GM18861 (cell line): ENCODE measurements around the gene LSR.

Source experiments
- ATAC-seq: cut with Tn5 transposase; IDR thresholded peaks from one replicate; pipeline ENCODE4 v1.9.1; 2021; ENCODE audit not compliant: unreplicated experiment

Gene LSR

GRCh38 chr19:35265900-35266519 lies 17.2 kb downstream of the LSR start:
- no peak for ATAC-seq

- ATAC-seq, result no peak
Measured at GRCh38 chr19:35266520-35267352, 17.9 kb downstream of the LSR start.

DNA sequence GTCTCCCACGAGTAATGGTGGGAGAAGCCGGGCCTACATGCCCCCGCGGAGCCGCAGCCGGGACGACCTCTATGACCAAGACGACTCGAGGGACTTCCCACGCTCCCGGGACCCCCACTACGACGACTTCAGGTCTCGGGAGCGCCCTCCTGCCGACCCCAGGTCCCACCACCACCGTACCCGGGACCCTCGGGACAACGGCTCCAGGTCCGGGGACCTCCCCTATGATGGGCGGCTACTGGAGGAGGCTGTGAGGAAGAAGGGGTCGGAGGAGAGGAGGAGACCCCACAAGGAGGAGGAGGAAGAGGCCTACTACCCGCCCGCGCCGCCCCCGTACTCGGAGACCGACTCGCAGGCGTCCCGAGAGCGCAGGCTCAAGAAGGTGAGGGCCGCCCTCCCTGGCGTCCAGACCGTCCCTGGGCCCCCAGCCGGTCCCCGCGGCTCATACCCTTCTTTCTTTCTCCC lies 18.6 kb downstream of the LSR start:
- ATAC-seq, result no peak

- peak; percentile 30 for ATAC-seq
Measured at GRCh38 chr19:35267818-35268535, 19.2 kb downstream of the LSR start.

DNA sequence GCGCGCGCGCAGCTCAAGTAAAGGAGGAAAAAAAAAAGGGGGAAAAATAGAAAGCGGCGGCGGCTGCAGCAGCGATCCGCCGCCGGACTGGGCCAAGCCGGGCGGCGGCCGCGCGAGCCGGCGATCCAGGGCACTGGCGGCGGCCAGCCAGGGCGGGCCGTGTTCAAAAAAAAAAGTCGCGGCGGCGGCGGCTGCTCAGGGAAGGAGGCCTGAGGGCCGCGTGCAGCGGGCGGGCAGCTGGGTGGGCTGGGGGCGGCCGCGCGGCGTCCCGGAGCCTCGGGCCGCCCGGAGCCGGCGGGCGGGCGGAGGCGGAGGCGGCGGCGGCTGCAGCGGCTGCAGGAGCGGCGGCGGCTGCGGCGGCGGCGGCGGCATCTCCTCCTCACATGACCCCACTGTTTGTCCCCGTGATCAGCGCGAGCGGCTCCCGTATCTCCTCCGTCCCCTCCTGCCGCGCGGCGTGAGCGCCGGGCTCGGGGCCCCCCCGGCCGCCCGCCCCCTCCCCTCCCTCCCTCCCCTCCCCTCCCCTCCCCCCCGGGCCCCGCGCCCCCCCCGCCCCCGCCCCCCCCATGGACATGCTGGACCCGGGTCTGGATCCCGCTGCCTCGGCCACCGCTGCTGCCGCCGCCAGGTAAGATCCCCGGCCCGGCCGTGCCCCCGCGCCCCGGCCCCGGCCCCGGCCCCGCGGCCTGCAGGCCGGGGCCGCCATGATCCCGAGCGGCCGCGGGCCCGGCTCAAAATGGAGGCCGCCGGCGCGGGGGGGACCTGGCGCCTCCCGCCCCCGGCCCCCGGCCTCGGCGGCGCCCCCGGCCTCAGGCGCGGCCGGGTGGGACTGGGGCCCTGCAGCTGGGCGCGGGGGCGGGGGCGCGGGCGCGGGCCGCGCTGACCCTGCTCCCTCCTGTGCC lies 20.0 kb downstream of the LSR start, which contains the start of gene USF2:
USF2 (plus strand) TSS at position 427 of the 902 bp plus-strand sequence; CDS start at position 567, 140 bp downstream.
- ATAC-seq, result peak; percentile 15

- peak; percentile 48 for ATAC-seq
Measured at GRCh38 chr19:35269438-35270117, 20.8 kb downstream of the LSR start.

GRCh38 chr19:35270381-35270811 lies 21.6 kb downstream of the LSR start:
- ATAC-seq, result no peak

DNA sequence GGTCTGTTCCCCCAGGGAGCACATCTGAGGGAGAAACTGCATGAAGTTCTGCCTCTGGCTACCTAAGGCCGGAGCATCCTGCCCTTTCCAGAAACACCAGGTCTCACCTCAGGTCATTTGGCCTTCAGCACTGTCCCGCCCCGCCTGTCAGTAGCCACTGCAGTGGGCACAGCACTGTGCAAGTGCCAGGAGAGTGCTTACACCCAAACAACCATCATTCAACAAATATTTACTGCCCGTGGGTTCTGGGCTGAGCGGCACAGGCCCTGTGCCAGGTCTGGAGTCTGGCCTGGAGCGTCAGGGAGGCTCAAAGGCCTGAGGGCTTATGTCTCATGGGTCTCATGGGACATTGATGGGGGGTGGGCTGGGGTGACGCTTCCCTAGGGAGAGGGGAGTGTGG lies 22.7 kb downstream of the LSR start:
- ATAC-seq, result no peak

DNA sequence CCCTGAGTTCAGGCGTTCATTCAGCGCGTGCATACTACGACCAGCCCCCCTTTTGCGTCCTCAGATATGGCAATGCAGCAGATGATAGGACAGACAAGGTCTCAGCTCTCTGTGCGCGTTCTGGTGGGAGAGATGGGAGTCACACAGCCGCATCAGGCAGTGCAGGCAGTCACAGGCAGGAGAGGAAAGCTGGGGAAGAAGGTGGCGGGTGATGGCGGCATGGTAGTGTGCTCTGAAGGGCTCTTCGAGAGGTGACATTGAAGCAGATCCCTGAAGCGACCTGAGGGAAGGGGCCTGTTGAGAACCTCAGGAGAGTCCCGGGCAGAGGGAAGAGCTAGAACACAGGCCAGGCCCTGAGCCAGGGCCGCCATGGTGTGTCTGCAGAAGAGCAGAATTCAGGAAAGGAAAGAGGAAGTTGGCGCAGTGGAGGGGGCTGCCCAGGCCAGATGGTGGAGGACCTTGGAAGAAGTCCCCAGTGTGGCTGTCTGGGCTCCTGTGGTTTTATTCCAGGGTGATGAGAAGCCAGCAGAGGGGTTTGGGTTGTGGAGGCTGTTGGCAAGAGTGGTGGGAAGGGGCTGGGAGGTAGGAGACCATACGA lies 23.4 kb downstream of the LSR start:
- no peak for ATAC-seq

DNA sequence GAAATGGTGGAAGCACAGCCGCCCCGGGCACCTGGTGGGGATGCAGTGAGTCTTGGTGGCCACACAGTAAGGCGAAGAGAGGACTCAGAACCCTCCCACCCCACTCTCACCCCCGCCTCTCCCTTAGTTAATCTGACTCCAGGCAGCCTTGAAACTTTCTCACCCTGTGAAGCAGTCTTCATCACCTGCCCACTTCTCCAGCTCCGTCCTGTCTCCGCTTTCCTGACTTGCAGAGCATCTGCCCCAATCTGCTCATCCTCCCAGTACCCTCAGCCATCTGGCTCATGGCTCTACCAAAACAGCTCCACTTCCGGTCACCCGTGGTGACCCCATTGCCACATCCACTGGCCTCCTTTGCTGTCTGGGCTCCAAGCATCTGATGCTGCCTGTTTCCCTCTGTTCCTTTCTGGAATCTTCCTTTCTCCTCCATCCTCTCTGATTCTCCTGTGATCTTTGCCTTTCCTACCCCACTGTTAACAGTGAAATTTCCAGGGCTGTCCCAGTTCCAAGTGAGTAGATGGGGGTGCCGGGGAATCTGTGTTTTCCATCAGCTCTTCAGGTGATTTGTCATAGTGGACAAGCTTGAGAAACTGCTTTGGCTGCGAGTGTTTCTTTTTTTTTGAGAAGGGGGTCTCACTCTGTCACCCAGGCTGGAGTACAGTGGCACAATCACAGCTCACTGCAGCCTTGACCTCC lies 24.3 kb downstream of the LSR start:
- ATAC-seq, result no peak

DNA sequence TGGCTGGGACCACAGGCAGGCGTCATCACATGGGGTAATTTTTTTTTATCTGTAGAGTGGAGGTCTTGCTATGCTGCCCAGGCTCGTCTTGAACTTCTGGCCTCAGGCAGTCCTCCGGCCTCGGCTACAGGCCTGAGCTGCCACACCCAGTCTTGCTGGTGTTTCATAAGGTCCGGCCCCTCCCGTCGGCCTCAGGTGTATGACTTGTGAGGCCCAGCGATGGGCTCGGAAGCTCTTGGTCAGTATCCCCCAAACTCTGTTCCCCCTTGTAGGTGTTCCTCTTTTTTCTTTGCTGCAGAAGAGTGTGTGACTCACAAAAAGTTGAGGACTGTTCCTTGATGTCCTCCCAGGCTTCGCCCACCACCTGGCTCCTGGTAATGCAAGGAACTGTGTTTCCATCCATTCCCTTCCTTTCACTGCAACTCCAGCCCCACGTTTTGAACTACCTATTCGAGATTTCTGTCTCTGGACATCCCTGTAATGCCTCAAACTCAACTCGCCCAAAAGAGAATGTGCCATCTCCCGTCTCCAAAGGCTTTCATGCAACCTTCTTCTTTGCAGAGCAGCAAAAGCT lies 25.0 kb downstream of the LSR start:
- no peak for ATAC-seq

DNA sequence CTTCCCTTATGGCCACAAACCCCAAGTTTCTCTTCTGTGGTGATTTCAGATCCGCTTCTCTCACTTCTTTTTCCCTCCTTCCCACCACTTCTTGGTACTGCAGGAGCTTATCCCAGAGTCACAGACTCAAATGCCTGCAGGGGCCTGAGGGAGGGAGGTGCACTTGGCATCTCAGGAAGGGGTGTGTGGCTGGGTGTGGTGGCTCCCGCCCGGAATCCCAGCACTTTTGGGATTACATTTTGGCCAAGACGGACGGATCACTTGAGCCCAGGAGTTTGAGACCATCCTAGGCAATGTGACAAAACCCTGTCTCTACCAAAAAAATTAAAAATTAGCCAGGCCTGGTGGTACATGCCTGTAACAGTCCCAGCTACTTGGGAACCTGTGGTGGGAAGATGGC lies 25.5 kb downstream of the LSR start:
- ATAC-seq, result no peak

- no peak for ATAC-seq
Measured at GRCh38 chr19:35276706-35277281, 28.0 kb downstream of the LSR start.

DNA sequence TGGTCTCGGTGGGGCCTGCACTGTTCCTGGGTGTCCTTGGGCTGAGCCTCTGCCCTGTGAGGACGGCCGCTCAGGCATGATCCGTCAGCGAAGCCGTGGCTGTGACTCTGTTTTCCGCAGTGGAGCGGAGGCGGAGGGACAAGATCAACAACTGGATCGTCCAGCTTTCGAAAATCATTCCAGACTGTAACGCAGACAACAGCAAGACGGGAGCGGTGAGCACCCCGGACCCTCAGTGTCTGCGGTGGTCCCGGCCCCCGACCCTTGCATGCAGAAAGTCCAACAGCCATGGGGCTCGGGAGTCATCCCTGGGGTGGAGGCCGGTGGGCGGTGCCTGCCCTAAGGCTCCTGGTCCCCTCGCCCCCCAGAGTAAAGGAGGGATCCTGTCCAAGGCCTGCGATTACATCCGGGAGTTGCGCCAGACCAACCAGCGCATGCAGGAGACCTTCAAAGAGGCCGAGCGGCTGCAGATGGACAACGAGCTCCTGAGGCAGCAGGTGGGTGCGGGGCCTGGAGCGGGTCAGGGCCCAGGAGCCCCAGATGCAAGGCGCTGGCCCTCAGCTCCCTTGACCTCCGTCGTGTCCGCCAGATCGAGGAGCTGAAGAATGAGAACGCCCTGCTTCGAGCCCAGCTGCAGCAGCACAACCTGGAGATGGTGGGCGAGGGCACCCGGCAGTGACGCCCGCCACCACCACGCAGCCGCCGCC lies 29.9 kb downstream of the LSR start:
- no peak for ATAC-seq

- ATAC-seq, result no peak
Measured at GRCh38 chr19:35279374-35279773, 30.6 kb downstream of the LSR start.

DNA sequence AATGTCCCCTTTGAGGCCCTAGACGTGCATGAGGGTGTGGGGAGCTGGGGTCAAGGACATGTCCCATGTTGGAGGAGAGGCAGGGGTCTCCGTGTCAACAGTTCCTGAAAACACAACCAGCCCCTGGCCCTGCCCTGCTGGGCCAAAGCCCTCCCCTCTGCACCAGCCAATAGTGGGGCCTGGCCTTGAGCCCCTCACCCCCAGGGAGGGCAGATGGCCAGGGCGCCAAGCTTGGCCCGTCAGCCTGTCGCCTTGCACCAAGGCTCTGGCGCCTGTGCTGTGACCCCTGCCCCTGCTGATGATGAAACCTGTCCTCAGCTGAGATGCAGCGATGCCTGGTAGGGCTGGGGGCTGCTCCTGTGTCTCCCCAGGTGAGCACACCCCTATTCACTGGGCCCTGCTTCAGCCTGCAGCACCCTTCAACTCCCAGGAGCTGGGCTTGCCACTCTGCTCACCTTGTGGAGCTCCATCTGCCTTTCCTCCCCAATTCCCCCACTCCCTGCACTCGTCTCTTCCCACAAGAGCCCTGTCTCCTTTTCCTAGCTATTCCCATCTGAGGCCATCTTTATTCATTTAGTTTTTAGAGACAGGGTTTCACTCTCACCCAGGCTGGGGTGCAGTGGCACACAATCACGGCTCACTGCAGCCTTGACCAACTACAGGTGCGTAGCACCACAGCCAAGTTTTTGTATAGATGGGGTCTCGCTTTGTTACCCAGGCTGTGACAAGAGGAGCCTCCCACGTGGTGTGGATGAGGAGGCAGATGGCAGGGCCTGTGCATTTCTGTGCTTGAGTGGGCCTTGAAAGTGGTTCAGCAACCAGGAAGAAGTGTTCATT lies 31.4 kb downstream of the LSR start:
- ATAC-seq, result no peak

DNA sequence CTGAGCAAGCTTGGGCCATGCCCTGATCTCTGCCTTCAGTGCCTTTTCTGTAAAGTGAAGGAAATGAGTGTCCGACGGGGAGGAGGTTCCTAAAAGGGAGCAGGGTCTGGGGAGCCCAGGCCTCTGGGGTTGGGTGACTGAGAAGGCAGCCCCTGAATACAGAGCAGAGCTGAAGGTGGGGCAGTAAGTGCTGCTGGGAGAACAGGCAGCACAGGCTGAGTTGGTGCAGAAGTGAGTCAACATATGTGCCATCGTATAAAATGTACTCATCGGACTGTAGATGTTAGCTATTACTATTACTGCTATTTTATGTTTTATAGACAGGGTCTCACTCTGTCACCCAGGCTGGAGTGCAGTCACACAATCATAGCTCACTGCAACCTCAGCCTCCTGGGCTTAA lies 32.5 kb downstream of the LSR start:
- no peak for ATAC-seq
